Astrocyte of the cerebellum (primary cell): ENCODE results near the gene TMEM26.
A peak's percentile ranks its signal among the peaks of the same experiment; 100 is the strongest.

ENCODE experiments used
- DNase-seq: peaks from one replicate; pipeline ENCODE4 v3.0.0-alpha.2; 2011; ENCODE audit warnings: low read depth
- H3K4me3 ChIP-seq: 2 replicates; pipeline ENCODE4 v1.5.1; 2011; ENCODE audit warnings: mild to moderate bottlenecking, low read depth, low read length, moderate library complexity
- in situ Hi-C: cut with HindIII; loops from 2 replicates; pipeline ENCODE4 v1.10.0; 2017; ENCODE audit warnings: low sequenced_read_pairs
- TF ChIP-seq, protein P1 (sequence below): IDR thresholded peaks from 2 replicates; pipeline ENCODE4 v1.5.1; 2012; ENCODE audit warnings: low read length, low read depth, moderate library complexity, mild to moderate bottlenecking; ENCODE audit errors: missing control alignments

Gene TMEM26

GRCh38 chr10:61406736-61407135 lies 46.4 kb downstream of the TMEM26 start:
- TF ChIP-seq, protein P1, sequence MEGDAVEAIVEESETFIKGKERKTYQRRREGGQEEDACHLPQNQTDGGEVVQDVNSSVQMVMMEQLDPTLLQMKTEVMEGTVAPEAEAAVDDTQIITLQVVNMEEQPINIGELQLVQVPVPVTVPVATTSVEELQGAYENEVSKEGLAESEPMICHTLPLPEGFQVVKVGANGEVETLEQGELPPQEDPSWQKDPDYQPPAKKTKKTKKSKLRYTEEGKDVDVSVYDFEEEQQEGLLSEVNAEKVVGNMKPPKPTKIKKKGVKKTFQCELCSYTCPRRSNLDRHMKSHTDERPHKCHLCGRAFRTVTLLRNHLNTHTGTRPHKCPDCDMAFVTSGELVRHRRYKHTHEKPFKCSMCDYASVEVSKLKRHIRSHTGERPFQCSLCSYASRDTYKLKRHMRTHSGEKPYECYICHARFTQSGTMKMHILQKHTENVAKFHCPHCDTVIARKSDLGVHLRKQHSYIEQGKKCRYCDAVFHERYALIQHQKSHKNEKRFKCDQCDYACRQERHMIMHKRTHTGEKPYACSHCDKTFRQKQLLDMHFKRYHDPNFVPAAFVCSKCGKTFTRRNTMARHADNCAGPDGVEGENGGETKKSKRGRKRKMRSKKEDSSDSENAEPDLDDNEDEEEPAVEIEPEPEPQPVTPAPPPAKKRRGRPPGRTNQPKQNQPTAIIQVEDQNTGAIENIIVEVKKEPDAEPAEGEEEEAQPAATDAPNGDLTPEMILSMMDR = no peak
- DNase-seq = no peak
- H3K4me3 ChIP-seq = no peak overlapping the region
- in situ Hi-C loops = no loop called here

DNA sequence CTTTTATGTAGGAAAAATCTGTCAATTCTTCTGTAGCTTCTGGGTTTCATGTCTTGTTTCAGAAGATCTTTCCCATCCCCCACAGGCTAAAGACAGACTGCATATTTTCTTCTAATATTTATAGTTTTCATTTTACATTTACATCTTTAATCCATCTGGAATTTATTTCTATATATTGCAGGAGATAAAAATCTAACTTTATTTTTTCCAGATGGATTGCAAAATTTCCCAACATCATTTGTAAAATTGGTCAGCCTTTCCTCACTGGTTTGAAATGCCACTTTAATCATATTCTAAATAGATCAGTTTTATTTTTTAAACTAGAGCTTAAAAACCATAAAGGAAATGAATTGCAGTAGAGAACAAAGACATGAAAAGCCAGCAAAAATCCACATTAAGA lies 46.9 kb downstream of the TMEM26 start:
- in situ Hi-C loops = no loop called here
- TF ChIP-seq, protein P1 = no peak
- DNase-seq = no peak

GRCh38 chr10:61404751-61405150 lies 48.4 kb downstream of the TMEM26 start:
- H3K4me3 ChIP-seq = no peak overlapping the region
- DNase-seq = peak; percentile 70
- TF ChIP-seq, protein P1 = no peak
- in situ Hi-C loops = no loop called here

More for the DNA sequence above, 46.9 kb downstream of the TMEM26 start:
- no peak overlapping the region for H3K4me3 ChIP-seq

GRCh38 chr10:61400524-61400923 lies 52.7 kb downstream of the TMEM26 start:
- in situ Hi-C loops = no loop called here
- no peak overlapping the region for H3K4me3 ChIP-seq
- TF ChIP-seq, protein P1 = no peak
- DNase-seq = no peak

DNA sequence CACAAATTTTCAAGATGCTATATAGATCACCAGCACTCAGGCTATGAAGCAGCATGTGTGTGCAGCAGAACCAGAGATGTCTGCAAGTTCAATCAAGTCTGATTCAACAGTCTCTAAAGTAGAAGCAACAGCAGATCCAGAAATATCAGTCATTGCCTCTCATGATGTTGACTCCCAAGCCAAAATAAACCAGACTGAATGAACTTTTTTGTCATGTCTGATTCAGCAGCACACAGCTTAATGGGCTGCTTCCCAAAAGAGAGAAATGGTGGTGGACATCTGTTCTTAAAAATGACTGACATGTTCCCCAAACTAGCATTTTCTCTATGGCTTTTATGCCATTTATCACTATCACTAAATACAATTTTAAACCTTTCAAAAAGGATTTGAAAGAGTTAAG lies 53.8 kb downstream of the TMEM26 start:
- TF ChIP-seq, protein P1 = no peak
- in situ Hi-C loops = no loop called here
- DNase-seq = no peak
- H3K4me3 ChIP-seq = no peak overlapping the region

DNA sequence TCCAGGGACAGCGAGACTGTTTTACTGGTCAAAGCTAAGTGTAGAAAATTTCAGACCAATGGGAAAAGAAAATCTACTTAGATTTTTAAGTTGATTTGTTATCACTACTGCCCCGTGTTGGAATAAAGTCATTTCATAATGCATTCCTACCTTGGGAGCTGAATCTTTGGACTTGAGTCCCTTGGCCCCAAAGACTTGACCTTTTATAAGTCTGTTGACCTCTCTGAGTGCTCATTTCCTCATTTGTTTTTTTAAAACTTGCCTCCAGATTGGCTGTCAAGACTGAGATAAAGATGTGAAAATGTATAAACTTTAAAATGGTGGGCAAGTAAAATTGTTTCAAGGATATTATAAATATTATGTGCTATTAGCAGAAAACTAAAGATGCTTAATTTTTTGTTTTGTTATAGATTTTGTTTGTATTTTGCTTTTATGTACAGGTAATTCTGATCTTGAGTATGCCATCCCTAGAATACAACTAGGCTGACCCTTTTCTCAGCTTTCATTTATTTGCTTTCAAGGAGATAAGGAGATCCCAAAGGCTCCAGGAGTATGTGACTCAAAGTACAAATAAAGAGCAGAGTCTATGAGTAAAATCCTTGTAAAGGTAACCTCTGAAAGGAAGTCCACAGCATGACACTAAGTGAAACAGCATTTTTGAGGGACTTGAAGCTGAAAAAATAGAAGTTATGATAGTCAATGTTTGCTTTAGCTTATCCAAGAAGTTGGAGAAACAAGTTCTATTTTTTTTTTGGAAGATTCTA lies 54.6 kb downstream of the TMEM26 start:
- TF ChIP-seq, protein P1 = no peak
- DNase-seq = no peak
- H3K4me3 ChIP-seq = no peak overlapping the region
- in situ Hi-C loops = no loop called here
